Spleen (tissue), 7 donors: ENCODE data around the gene CUL9.

Source experiments
- CTCF ChIP-seq, 11 experiments: fragments of 200-600 bp in 7 of 11; fragments of 450-650 bp in 4 of 11; sonication (generic) in 4 of 11; IDR thresholded peaks in 8 of 11; conservative IDR thresholded peaks in 3 of 11; 1 replicate in 7 of 11; 2 replicates in 4 of 11; pipeline versions ENCODE4 v1.4.0 to v1.8.0; 2016 to 2021; ENCODE audit warnings: antibody characterized with exemption in 11 of 11, inconsistent platforms in 4 of 11, mild to moderate bottlenecking in 1 of 11
- POLR2A ChIP-seq, 3 donors: fragments of 450-650 bp; IDR thresholded peaks; one replicate each; pipeline ENCODE4 v1.5.1; 2017; ENCODE audit warnings: antibody characterized with exemption in 3 of 3, mild to moderate bottlenecking in 1 of 3
- POLR2AphosphoS5 ChIP-seq, 3 donors: sonication (generic); formaldehyde crosslinking; IDR thresholded peaks; one replicate each; pipeline ENCODE4 v1.5.1; 2017; ENCODE audit warnings: antibody characterized with exemption in 3 of 3
- donor health status: DM: no; HTN: no; CAD: no; lungs with moderate emphysema.
- donor health status: DM: no; HTN: no; CAD: no.
- donor health status: DM: no; HTN: no; CAD: no.

- TF ChIP-seq CTCF (IDR thresholded peaks at IDR 0.05 in 8 of 11, conservative IDR thresholded peaks at IDR 0.05 in 3 of 11) (no peak), POLR2AphosphoS5 (IDR thresholded peaks at IDR 0.05) (no peak), POLR2A (IDR thresholded peaks at IDR 0.05) (no peak)
Observed at GRCh38 chr6:43215066-43215465, 33.1 kb downstream of the CUL9 start.
